CD8-positive, alpha-beta memory T cell (primary cell): ENCODE measurements around the gene WASHC4. TPM values are rescaled to one million over a fixed set of nuclear protein-coding genes. Genes with fewer than 3 reads are reported as not detected.
"Not testable (repeated sequence)": the region's sequence is repeated elsewhere in the genome, so short reads cannot be mapped to it uniquely, and the experiment has no call there.

ENCODE experiments used
- CTCF ChIA-PET: fragments of 350-600 bp; sonication (Branson Sonifier 250); formaldehyde crosslinking; loops from one replicate; lab custom pipeline; 2021; ENCODE audit warnings: antibody characterized with exemption; lab: Charles Lee
- POLR2A ChIA-PET: fragments of 350-600 bp; sonication (Branson Sonifier 250); formaldehyde crosslinking; loops from one replicate; lab custom pipeline; 2021; ENCODE audit warnings: antibody characterized with exemption; lab: Charles Lee
- DNase-seq, 5 donors: peaks; one replicate each; pipeline versions ENCODE4 v3.0.0 to v3.0.0-alpha.2; 2020 to 2022; ENCODE audit warnings: mixed read lengths in 1 of 5
- H3K27ac ChIP-seq: one replicate; pipeline ENCODE4 v1.7.0; 2013; ENCODE audit warnings: low read depth, mild to moderate bottlenecking, low read length, moderate library complexity
- H3K27me3 ChIP-seq: 2 replicates; pipeline ENCODE4 v1.7.0; 2013; ENCODE audit warnings: low read length, mild to moderate bottlenecking; ENCODE audit not compliant: insufficient read depth, poor library complexity, severe bottlenecking
- H3K36me3 ChIP-seq: 2 replicates; pipeline ENCODE4 v1.7.0; 2013; ENCODE audit warnings: mild to moderate bottlenecking, low read length, moderate library complexity; ENCODE audit not compliant: insufficient read depth
- H3K4me1 ChIP-seq: 2 replicates; pipeline ENCODE4 v1.7.0; 2013; ENCODE audit warnings: mild to moderate bottlenecking, low read length, moderate library complexity; ENCODE audit not compliant: insufficient read depth
- H3K4me3 ChIP-seq: 2 replicates; pipeline ENCODE4 v1.7.0; 2013; ENCODE audit warnings: mild to moderate bottlenecking, low read length
- H3K9me3 ChIP-seq: 2 replicates; pipeline ENCODE4 v1.7.0; 2013; ENCODE audit warnings: mild to moderate bottlenecking, low read length
- H3K27ac Mint-ChIP-seq, 8 donors: one replicate each; pipeline ENCODE4 v1.8.0; 2020 to 2021; ENCODE audit warnings: mixed read lengths in 8 of 8, mild to moderate bottlenecking in 6 of 8, inconsistent platforms in 3 of 8, moderate library complexity in 3 of 8
- H3K27me3 Mint-ChIP-seq, 2 donors: one replicate each; pipeline ENCODE4 v1.8.0; 2020 to 2021; ENCODE audit warnings: mixed read lengths in 2 of 2, mild to moderate bottlenecking in 1 of 2, moderate library complexity in 1 of 2
- H3K36me3 Mint-ChIP-seq, 3 donors: one replicate each; pipeline ENCODE4 v1.8.0; 2020 to 2021; ENCODE audit warnings: mixed read lengths in 3 of 3, inconsistent platforms in 1 of 3, mild to moderate bottlenecking in 1 of 3
- H3K4me1 Mint-ChIP-seq, 3 donors: one replicate each; pipeline ENCODE4 v1.8.0; 2020 to 2021; ENCODE audit warnings: mixed read lengths in 3 of 3, inconsistent platforms in 1 of 3, mild to moderate bottlenecking in 1 of 3
- H3K4me3 Mint-ChIP-seq, 7 donors: one replicate each; pipeline ENCODE4 v1.8.0; 2020 to 2021; ENCODE audit warnings: mixed read lengths in 7 of 7, mild to moderate bottlenecking in 6 of 7, moderate library complexity in 4 of 7, inconsistent platforms in 2 of 7
- H3K9me3 Mint-ChIP-seq, 5 donors: one replicate each; pipeline ENCODE4 v1.8.0; 2020 to 2022; ENCODE audit warnings: mixed read lengths in 5 of 5, mild to moderate bottlenecking in 3 of 5, moderate library complexity in 2 of 5, inconsistent platforms in 1 of 5
- polyA plus RNA-seq: library from polyadenylated mRNA; unstranded; fragments of 300-500 nt; fragmentation: Illumina TruSeq; gene quantifications from one replicate; pipeline ENCODE4 v1.2.3, GENCODE V29; 2021
- total RNA-seq, 2 experiments: library from RNA; stranded (reverse); gene quantifications; one replicate each; pipeline ENCODE4 v1.2.3, GENCODE V29; 2021

WASHC4 gene
- total and polyA plus RNA-seq, 3 experiments from 2014 or later = 24.6 to 37.8 (median 34.3) TPM

- ChIA-PET POLR2A (no interaction called here), CTCF (no interaction called here)
These were observed 62.6 kb downstream of the WASHC4 start for GRCh38 chr12:105170139-105170538.

DNA sequence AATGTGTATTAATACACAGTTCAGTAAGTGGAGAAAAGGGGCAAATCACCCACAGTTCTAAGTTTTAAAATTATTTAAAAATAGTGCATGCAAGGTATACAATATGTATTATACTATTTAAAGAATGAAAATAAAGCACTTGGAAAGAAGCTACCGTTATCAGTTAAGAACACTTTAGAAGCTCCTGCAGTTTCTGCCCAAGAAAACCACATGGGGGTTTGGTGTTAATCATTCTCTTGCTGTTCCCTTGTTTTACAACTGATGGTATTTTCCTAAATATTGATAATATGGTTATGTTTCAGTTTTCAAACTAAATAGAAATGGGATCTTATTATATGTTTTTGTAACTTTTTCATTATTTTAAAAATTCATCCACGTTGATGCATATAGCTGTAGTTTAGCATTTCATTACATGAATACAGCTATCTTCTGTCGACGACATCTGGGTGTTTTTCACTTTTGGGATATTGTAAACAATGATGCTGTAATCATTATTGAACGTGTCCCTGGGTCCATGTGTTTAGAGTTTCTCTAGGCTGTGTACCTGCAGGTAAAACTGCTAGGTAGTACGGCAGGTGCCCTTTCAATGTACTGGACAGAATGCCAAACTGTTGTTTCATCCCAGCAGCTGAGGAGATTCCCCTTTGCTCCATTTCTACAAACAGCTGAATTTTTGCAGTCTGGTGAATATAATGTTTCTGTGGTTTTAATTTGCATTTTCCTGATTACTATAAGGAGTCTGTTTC lies 64.3 kb downstream of the WASHC4 start:
- DNase-seq = no peak
- H3K9me3 Mint-ChIP-seq = no peaks in the 10 kb centered on the region
- H3K4me1 Mint-ChIP-seq = peaks cover 3 to 13% (median 8%) of the 10 kb centered on the region in 3 donors
- no peaks in the 10 kb centered on the region for H3K27me3 Mint-ChIP-seq
- H3K36me3 Mint-ChIP-seq = peaks cover 0 to 76% (median 15%) of the 10 kb centered on the region in 3 donors
- Histone ChIP-seq H3K4me3 (no peak overlapping the region), H3K36me3 (peaks cover 12% of the 10 kb centered on the region), H3K27me3 (no peaks in the 10 kb centered on the region), H3K27ac (no peak overlapping the region), H3K9me3 (no peaks in the 10 kb centered on the region), H3K4me1 (no peaks in the 10 kb centered on the region)
- peak overlapping the region in 7 of 8 donors; percentile 14 to 85 (median 54) for H3K27ac Mint-ChIP-seq
- ChIA-PET POLR2A (no interaction called here), CTCF (no interaction called here)
- no peak overlapping the region for H3K4me3 Mint-ChIP-seq

More at GRCh38 chr12:105170139-105170538, 62.6 kb downstream of the WASHC4 start:
- Mint-ChIP-seq H3K27me3 (no peaks in the 10 kb centered on the region), H3K27ac (peak overlapping the region in 2 of 8 donors; percentile 52 to 85), H3K4me1 (peaks cover 0 to 6% (median 3%) of the 10 kb centered on the region in 3 donors), H3K36me3 (peaks cover 0 to 72% (median 11%) of the 10 kb centered on the region in 3 donors), H3K9me3 (no peaks in the 10 kb centered on the region), H3K4me3 (no peak overlapping the region)
- no peaks in the 10 kb centered on the region for H3K4me1 ChIP-seq
- H3K36me3 ChIP-seq = peaks cover 14% of the 10 kb centered on the region
- no peak overlapping the region for H3K27ac ChIP-seq
- DNase-seq = no peak
- H3K4me3 ChIP-seq = no peak overlapping the region
- no peaks in the 10 kb centered on the region for H3K27me3 ChIP-seq
- H3K9me3 ChIP-seq = no peaks in the 10 kb centered on the region

DNA sequence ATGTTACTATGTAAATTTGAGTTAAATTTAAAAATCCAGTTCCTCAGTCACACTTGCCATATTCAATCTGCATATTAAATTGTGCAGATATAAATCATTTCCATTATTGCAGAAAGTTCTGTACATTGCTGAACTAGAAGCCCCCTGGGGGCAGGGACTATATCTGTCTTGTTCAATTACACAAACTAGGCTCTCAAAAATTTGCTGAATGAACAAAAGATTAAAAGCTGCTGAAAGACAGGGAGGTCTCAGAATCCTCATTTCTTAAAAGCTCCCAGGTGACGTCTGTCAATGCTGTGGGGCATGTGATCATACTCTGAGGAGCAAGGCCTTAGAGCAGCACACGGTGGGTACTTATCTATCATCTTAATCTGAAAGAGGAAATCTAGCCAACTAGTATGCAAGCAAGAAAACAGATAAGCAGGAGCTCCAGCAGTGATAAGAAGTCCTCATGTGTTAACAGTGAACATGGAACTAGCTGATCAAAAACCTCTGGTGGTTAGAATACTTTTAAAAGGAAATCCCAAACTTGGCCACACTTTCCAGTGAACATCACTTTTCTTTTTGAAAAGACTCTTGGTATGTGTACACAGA lies 68.0 kb downstream of the WASHC4 start:
- DNase-seq = no peak
- peak overlapping the region in 5 of 8 donors; percentile 5 to 90 (median 67) for H3K27ac Mint-ChIP-seq
- peaks cover 0 to 6% (median 3%) of the 10 kb centered on the region in 5 donors for H3K9me3 Mint-ChIP-seq
- ChIA-PET CTCF (no interaction called here), POLR2A (no interaction called here)
- H3K4me3 Mint-ChIP-seq = no peak overlapping the region
- peaks cover 11 to 63% (median 13%) of the 10 kb centered on the region in 3 donors for H3K36me3 Mint-ChIP-seq
- H3K27me3 Mint-ChIP-seq = no peaks in the 10 kb centered on the region
- H3K4me1 Mint-ChIP-seq = peaks cover 3 to 13% (median 8%) of the 10 kb centered on the region in 3 donors
- H3K9me3 ChIP-seq = no peaks in the 10 kb centered on the region
- peaks cover 8% of the 10 kb centered on the region for H3K36me3 ChIP-seq
- H3K27me3 ChIP-seq = no peaks in the 10 kb centered on the region
- H3K4me3 ChIP-seq = no peak overlapping the region
- H3K27ac ChIP-seq = no peak overlapping the region
- no peaks in the 10 kb centered on the region for H3K4me1 ChIP-seq

DNA sequence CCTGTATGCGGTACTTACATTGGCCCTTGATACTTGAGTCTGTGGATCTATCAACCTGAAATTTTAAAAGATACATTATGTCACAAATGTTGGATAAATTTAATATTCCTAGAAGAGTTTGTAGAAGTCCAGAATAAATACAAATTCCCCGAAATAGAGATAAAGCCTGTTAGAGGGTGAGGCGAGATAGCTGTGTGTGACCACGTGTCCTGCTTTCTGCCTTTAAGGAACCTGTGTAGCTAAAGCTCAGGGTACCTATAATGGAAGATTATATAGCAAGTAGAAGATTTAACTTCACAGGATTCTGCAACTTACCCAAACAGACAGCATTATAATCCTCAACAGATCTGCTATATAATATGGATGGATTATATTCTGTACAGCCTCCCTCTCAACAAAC lies 69.7 kb downstream of the WASHC4 start:
- H3K4me1 ChIP-seq = no peaks in the 10 kb centered on the region
- no peak for DNase-seq
- ChIA-PET POLR2A (no interaction called here), CTCF (no interaction called here)
- H3K36me3 Mint-ChIP-seq = peaks cover 15 to 66% (median 30%) of the 10 kb centered on the region in 3 donors
- no peaks in the 10 kb centered on the region for H3K9me3 ChIP-seq
- peaks cover 0 to 7% (median 5%) of the 10 kb centered on the region in 5 donors for H3K9me3 Mint-ChIP-seq
- H3K4me3 Mint-ChIP-seq = no peak overlapping the region
- no peaks in the 10 kb centered on the region for H3K27me3 Mint-ChIP-seq
- no peaks in the 10 kb centered on the region for H3K27me3 ChIP-seq
- H3K4me3 ChIP-seq = no peak overlapping the region
- H3K27ac ChIP-seq = no peak overlapping the region
- peak overlapping the region in 2 of 8 donors; percentile 10 to 43 for H3K27ac Mint-ChIP-seq
- peaks cover 8% of the 10 kb centered on the region for H3K36me3 ChIP-seq
- peaks cover 6 to 17% (median 8%) of the 10 kb centered on the region in 3 donors for H3K4me1 Mint-ChIP-seq

GRCh38 chr12:105179114-105179513 lies 71.6 kb downstream of the WASHC4 start:
- H3K36me3 ChIP-seq, H3K27me3 Mint-ChIP-seq, DNase-seq, H3K27ac ChIP-seq, H3K27me3 ChIP-seq, H3K4me3 Mint-ChIP-seq, POLR2A ChIA-PET, H3K4me3 ChIP-seq, H3K4me1 ChIP-seq, H3K27ac Mint-ChIP-seq, CTCF ChIA-PET, H3K9me3 ChIP-seq: not testable (repeated sequence)
- Mint-ChIP-seq H3K4me1 (peaks cover 5 to 21% (median 17%) of the 10 kb centered on the region in 3 donors), H3K9me3 (peaks cover 2 to 13% (median 6%) of the 10 kb centered on the region in 5 donors), H3K36me3 (peaks cover 28 to 69% (median 46%) of the 10 kb centered on the region in 3 donors)

DNA sequence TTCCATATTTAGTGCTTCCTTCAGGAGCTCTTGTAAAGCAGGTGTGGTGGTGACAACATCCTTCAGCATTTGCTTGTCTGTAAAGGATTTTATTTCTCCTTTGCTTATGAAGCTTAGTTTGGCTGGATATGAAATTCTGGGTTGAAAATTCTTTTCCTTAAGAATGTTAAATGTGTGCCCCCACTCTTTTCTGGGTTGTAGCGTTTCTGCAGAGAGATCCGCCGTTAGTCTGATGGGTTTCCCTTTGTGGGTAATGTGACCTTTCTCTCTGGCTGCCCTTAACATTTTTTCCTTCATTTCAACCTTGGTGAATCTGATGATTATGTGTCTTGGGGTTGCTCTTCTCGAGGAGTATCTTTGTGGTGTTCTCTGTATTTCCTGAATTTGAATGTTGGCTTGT lies 75.9 kb downstream of the WASHC4 start:
- H3K4me3 Mint-ChIP-seq, H3K27me3 ChIP-seq, H3K4me1 ChIP-seq, POLR2A ChIA-PET, H3K9me3 ChIP-seq, H3K27ac ChIP-seq, H3K4me3 ChIP-seq, CTCF ChIA-PET, H3K27me3 Mint-ChIP-seq, DNase-seq: not testable (repeated sequence)
- Mint-ChIP-seq H3K36me3 (peaks cover 31 to 76% (median 66%) of the 10 kb centered on the region in 3 donors), H3K9me3 (peaks cover 2 to 13% (median 6%) of the 10 kb centered on the region in 5 donors), H3K27ac (peak overlapping the region in 1 of 8 donors; percentile 8), H3K4me1 (peaks cover 6 to 14% (median 10%) of the 10 kb centered on the region in 3 donors)
- H3K36me3 ChIP-seq = peaks cover 10% of the 10 kb centered on the region

GRCh38 chr12:105183976-105184375 lies 76.4 kb downstream of the WASHC4 start:
- peaks cover 2 to 13% (median 6%) of the 10 kb centered on the region in 5 donors for H3K9me3 Mint-ChIP-seq
- H3K4me1 ChIP-seq, POLR2A ChIA-PET, H3K27me3 Mint-ChIP-seq, H3K4me3 Mint-ChIP-seq, H3K4me3 ChIP-seq, H3K27me3 ChIP-seq, H3K9me3 ChIP-seq, CTCF ChIA-PET, DNase-seq, H3K27ac ChIP-seq: not testable (repeated sequence)
- peaks cover 14% of the 10 kb centered on the region for H3K36me3 ChIP-seq
- peaks cover 36 to 79% (median 68%) of the 10 kb centered on the region in 3 donors for H3K36me3 Mint-ChIP-seq
- H3K27ac Mint-ChIP-seq = peak overlapping the region in 1 of 8 donors; percentile 8
- peaks cover 6 to 14% (median 10%) of the 10 kb centered on the region in 3 donors for H3K4me1 Mint-ChIP-seq

GRCh38 chr12:105189293-105189692 lies 81.8 kb downstream of the WASHC4 start:
- H3K9me3 ChIP-seq = no peaks in the 10 kb centered on the region
- H3K36me3 ChIP-seq = peaks cover 40% of the 10 kb centered on the region

More at GRCh38 chr12:105189293-105189692, 81.8 kb downstream of the WASHC4 start:
- H3K27me3 Mint-ChIP-seq = no peaks in the 10 kb centered on the region
- Histone ChIP-seq H3K4me1 (no peaks in the 10 kb centered on the region), H3K4me3 (no peak overlapping the region), H3K27me3 (no peaks in the 10 kb centered on the region), H3K27ac (no peak overlapping the region)
- CTCF ChIA-PET = no interaction called here
- POLR2A ChIA-PET = no interaction called here
- DNase-seq = no peak
- H3K36me3 Mint-ChIP-seq = peaks cover 30 to 92% (median 38%) of the 10 kb centered on the region in 3 donors
- no peaks in the 10 kb centered on the region for H3K9me3 Mint-ChIP-seq
- H3K27ac Mint-ChIP-seq = no peak overlapping the region
- H3K4me3 Mint-ChIP-seq = no peak overlapping the region
- peaks cover 0 to 1% (median 0%) of the 10 kb centered on the region in 3 donors for H3K4me1 Mint-ChIP-seq
